ENCODE data around the gene WASHC2A.
"Not testable (repeated sequence)": the region's sequence is repeated elsewhere in the genome, so short reads cannot be mapped to it uniquely, and the experiment has no call there.

GRCh38 chr10:50095402-50095801 lies 27.6 kb downstream of the WASHC2A start:
- not testable (repeated sequence) for TF ChIP-seq POLR2A, CTCF, EP300, POLR2AphosphoS5 (IDR thresholded peaks at IDR 0.05)

All from upper lobe of left lung (tissue), 4 donors.